Spleen (tissue), 7 donors: ENCODE data around the gene SHISA4.
A peak's percentile ranks its signal among the peaks of the same experiment; 100 is the strongest.

Experiments
- POLR2A ChIP-seq, 3 donors: fragments of 450-650 bp; IDR thresholded peaks; one replicate each; pipeline ENCODE4 v1.5.1; 2017; ENCODE audit warnings: antibody characterized with exemption in 3 of 3, mild to moderate bottlenecking in 1 of 3
- POLR2AphosphoS5 ChIP-seq, 3 donors: sonication (generic); formaldehyde crosslinking; IDR thresholded peaks; one replicate each; pipeline ENCODE4 v1.5.1; 2017; ENCODE audit warnings: antibody characterized with exemption in 3 of 3
- TF ChIP-seq, protein P1 (sequence below), 11 experiments: fragments of 200-600 bp in 7 of 11; fragments of 450-650 bp in 4 of 11; sonication (generic) in 4 of 11; IDR thresholded peaks in 8 of 11; conservative IDR thresholded peaks in 3 of 11; 1 replicate in 7 of 11; 2 replicates in 4 of 11; pipeline versions ENCODE4 v1.4.0 to v1.8.0; 2016 to 2021; ENCODE audit warnings: antibody characterized with exemption in 11 of 11, inconsistent platforms in 4 of 11, mild to moderate bottlenecking in 1 of 11
- donor health status: DM: no; HTN: no; CAD: no; lungs with moderate emphysema.
- donor health status: DM: no; HTN: no; CAD: no.
- donor health status: DM: no; HTN: no; CAD: no.

- TF ChIP-seq POLR2A (IDR thresholded peaks at IDR 0.05) (no peak), POLR2AphosphoS5 (IDR thresholded peaks at IDR 0.05) (no peak)
- TF ChIP-seq, protein P1, sequence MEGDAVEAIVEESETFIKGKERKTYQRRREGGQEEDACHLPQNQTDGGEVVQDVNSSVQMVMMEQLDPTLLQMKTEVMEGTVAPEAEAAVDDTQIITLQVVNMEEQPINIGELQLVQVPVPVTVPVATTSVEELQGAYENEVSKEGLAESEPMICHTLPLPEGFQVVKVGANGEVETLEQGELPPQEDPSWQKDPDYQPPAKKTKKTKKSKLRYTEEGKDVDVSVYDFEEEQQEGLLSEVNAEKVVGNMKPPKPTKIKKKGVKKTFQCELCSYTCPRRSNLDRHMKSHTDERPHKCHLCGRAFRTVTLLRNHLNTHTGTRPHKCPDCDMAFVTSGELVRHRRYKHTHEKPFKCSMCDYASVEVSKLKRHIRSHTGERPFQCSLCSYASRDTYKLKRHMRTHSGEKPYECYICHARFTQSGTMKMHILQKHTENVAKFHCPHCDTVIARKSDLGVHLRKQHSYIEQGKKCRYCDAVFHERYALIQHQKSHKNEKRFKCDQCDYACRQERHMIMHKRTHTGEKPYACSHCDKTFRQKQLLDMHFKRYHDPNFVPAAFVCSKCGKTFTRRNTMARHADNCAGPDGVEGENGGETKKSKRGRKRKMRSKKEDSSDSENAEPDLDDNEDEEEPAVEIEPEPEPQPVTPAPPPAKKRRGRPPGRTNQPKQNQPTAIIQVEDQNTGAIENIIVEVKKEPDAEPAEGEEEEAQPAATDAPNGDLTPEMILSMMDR (IDR thresholded peaks at IDR 0.05 in 8 of 11, conservative IDR thresholded peaks at IDR 0.05 in 3 of 11), result peak in 1 of 11 experiments; percentile 8
Observed at GRCh38 chr1:201876148-201876818, 12.4 kb upstream of the SHISA4 start.
